Esophagus (tissue), 2 donors: ENCODE results near the gene ADAMTS12. TPM values are rescaled to one million over a fixed set of nuclear protein-coding genes. Genes with fewer than 3 reads are reported as not detected.

ENCODE experiments used
- H3K27ac ChIP-seq, 2 donors: one replicate each; pipeline ENCODE4 v1.5.1; 2013; ENCODE audit warnings: low read depth in 2 of 2, mild to moderate bottlenecking in 2 of 2, inconsistent platforms in 1 of 2, low read length in 1 of 2, moderate library complexity in 1 of 2
- H3K27me3 ChIP-seq, 2 donors: one replicate each; pipeline ENCODE4 v1.6.1; 2013; ENCODE audit warnings: low read length in 2 of 2, control low read depth in 1 of 2, mild to moderate bottlenecking in 1 of 2; ENCODE audit not compliant: insufficient read depth in 2 of 2, control insufficient read depth in 1 of 2
- H3K36me3 ChIP-seq, 2 donors: one replicate each; pipeline ENCODE4 v1.6.1; 2013; ENCODE audit warnings: low read length in 1 of 2; ENCODE audit not compliant: control insufficient read depth in 2 of 2, insufficient read depth in 2 of 2
- H3K4me1 ChIP-seq, 2 donors: one replicate each; pipeline ENCODE4 v1.6.1; 2013; ENCODE audit warnings: low read length in 1 of 2; ENCODE audit not compliant: control insufficient read depth in 2 of 2, insufficient read depth in 2 of 2
- H3K4me3 ChIP-seq, 2 donors: one replicate each; pipeline ENCODE4 v1.5.1; 2013; ENCODE audit warnings: low read length in 2 of 2, mild to moderate bottlenecking in 2 of 2, low read depth in 1 of 2, moderate library complexity in 1 of 2
- H3K9me3 ChIP-seq, 2 donors: one replicate each; pipeline ENCODE4 v1.6.1; 2013; ENCODE audit warnings: mild to moderate bottlenecking in 2 of 2, low read depth in 1 of 2, low read length in 1 of 2, moderate library complexity in 1 of 2; ENCODE audit not compliant: control insufficient read depth in 2 of 2, insufficient read depth in 1 of 2
- WGBS, 2 donors: extraction: QIAGEN DNeasy Blood & Tissue Kit; methylation state at CpG; one replicate each; pipeline ENCODE4 v1.1.7; 2013; 5-methylcytosine and 5-hydroxymethylcytosine counted together
- polyA plus RNA-seq, 2 donors: library from polyadenylated mRNA; stranded (reverse); fragments of 200-250 nt; gene quantifications; one replicate each; pipeline ENCODE4 v1.2.3, GENCODE V29; 2013
- donor health status: healthy with polysubstance abuse.
- donor health status: Bipolar disorder and iron deficiency.

ADAMTS12 gene
- polyA plus RNA-seq, 2 donors = 0.06 to 0.20 TPM

DNA sequence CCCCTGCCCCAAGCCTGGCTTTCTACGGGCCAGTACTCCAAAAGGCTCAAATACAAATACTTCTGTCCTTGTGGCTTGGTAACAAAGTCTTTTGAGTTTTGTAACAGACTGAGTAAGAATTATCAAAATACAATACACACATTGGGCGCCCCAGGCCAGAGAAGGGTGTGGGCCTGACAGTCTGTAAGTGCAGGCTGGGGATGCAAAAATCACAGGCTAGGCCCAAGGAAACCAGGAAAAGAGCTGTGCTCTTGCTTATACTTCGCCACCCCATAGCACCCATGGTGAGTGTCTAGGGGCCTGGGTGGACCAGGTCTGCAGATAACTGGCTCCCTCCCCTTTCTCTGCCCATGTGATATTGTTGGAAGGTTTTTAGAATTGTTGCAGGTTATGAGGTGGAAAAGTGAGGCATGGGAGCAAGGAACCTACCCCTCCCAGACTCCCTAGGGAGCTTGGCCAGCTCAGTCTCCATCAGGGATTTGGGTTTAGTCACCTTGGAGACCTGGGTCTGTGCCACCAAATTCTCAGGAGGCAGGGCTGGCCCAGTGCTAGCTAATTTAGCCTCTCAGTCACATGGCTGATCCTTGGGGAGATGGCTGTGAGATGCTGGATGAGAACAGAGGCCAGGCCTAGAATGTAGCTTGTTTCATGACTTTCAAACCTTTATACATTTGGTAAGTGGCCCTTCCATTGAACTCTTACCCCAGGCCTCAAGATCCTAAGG is 378.2 kb downstream of the ADAMTS12 start:
- 65 to 81% methylated on average over 3 of the region's 3 CpGs for WGBS, 2 donors
- Histone ChIP-seq H3K27ac (no peak overlapping the region), H3K4me1 (no peaks in the 10 kb centered on the region), H3K9me3 (no peaks in the 10 kb centered on the region), H3K4me3 (no peak overlapping the region), H3K36me3 (no peaks in the 10 kb centered on the region), H3K27me3 (no peaks in the 10 kb centered on the region)

DNA sequence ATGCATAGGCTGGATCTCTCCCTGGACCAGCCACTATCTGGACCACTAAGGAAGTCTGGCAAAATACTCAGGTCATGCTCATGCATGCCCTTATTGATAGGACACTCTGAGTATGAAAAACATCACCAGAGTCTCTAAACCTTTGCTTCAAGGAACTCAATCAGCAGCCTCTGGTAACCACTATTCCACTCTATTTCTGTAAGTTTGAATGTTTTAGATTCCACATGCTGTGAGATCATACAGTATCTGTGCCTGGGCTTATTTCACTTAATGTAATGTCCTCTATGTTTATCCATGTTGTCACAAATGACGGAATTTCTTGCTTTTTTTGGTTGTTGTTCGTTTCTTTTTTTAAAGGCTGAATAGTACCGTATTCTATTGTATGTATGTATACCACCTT is 382.8 kb downstream of the ADAMTS12 start:
- H3K27ac ChIP-seq = no peak overlapping the region
- no peaks in the 10 kb centered on the region for H3K4me1 ChIP-seq
- H3K4me3 ChIP-seq = no peak overlapping the region
- H3K9me3 ChIP-seq = no peaks in the 10 kb centered on the region
- H3K27me3 ChIP-seq = no peaks in the 10 kb centered on the region
- H3K36me3 ChIP-seq = no peaks in the 10 kb centered on the region
- WGBS, 2 donors = 77 to 86% methylated on average over 3 of the region's 3 CpGs

DNA sequence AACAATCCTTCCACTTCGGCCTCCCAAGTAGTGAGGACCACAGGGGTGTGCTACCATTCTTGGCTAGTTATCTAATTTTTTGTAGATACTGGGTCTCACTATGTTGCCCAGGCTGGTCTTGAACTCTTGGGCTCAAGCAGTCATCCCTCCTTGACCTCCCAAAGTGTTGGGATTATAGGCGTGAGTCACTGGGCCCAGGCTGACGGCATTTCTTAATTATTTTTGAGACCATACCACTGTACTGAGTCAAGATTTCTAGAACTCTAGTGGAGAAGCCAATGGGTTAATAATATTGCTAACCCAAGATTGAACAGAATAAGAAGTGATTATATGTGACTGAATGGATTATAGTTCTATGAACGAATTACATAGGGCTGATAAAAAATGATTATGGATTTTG is 384.4 kb downstream of the ADAMTS12 start:
- H3K9me3 ChIP-seq = no peaks in the 10 kb centered on the region
- 81 to 86% methylated on average over 4 of the region's 4 CpGs for WGBS, 2 donors

DNA sequence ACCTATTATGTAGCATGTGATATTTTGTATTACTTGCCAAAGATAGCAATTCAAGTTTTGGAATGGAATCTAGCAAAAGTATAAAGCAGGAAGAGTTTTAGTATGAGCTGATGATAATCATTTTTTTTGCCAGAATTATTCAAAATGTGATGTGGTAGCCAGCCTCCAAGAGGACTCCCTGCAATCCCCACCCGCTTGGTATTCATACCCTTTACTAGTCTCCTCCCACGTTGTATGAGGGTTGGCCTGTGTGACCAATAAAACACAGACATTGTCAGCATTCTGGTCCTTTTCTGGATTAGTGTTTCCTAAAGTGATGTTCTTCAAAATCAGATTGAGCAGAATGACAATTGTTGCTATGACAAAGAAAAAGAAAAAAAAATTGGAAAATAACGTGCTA is 387.2 kb downstream of the ADAMTS12 start:
- no peaks in the 10 kb centered on the region for H3K9me3 ChIP-seq
- H3K27ac ChIP-seq = no peak overlapping the region
- no peaks in the 10 kb centered on the region for H3K27me3 ChIP-seq
- no peaks in the 10 kb centered on the region for H3K4me1 ChIP-seq
- no peaks in the 10 kb centered on the region for H3K36me3 ChIP-seq
- 75 to 88% methylated on average over 3 of the region's 3 CpGs for WGBS, 2 donors
- H3K4me3 ChIP-seq = no peak overlapping the region

More for the DNA sequence above, 384.4 kb downstream of the ADAMTS12 start:
- H3K27me3 ChIP-seq = no peaks in the 10 kb centered on the region
- H3K4me3 ChIP-seq = no peak overlapping the region
- no peaks in the 10 kb centered on the region for H3K4me1 ChIP-seq
- no peaks in the 10 kb centered on the region for H3K36me3 ChIP-seq
- H3K27ac ChIP-seq = no peak overlapping the region

DNA sequence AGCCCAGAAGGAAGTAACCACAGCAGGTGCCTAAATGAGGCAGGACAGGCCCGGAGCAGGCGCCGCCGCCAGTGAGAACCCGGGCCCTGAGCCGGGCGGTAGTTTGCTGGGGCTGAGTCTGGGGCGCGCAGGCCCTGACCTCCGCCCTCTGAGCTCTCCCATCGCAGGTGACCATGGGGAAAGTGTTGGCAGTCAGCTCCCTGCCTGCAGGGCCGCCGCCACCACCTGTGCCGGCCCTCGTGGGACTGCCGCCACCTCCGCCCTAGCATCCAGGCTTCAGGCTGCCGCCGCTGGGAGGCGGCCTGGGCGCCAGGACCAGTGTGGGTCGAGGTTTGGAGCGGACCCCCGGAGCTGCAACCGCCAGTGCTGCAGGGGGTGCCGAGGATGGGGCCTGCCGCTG is 389.9 kb downstream of the ADAMTS12 start:
- H3K4me3 ChIP-seq = no peak overlapping the region
- H3K4me1 ChIP-seq = no peaks in the 10 kb centered on the region
- WGBS, 2 donors = 92 to 94% methylated on average over 21 to 27 of the region's 27 CpGs
- H3K9me3 ChIP-seq = no peaks in the 10 kb centered on the region
- no peak overlapping the region for H3K27ac ChIP-seq
- no peaks in the 10 kb centered on the region for H3K36me3 ChIP-seq
- no peaks in the 10 kb centered on the region for H3K27me3 ChIP-seq

DNA sequence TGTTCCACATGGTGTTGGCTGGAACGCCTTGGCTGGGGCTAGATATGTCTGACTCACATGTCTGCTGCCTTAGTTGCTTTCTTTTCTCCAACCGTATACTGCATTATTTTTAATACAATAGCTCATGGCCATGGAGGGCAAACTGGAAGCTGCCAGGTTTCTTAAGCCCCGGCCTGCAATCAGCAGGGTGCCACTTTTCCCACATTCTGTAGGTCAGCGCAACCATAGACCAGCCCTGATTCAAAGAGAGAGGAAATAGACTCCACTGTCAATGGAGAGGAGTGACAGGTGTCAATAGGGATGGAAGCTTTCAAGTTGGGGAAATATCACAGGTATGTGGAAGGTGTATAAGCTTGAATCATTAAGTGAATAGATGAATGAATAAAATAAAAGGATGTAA is 390.5 kb downstream of the ADAMTS12 start:
- no peaks in the 10 kb centered on the region for H3K27me3 ChIP-seq
- no peaks in the 10 kb centered on the region for H3K36me3 ChIP-seq
- no peaks in the 10 kb centered on the region for H3K9me3 ChIP-seq
- 90 to 94% methylated on average over 4 of the region's 4 CpGs for WGBS, 2 donors
- no peak overlapping the region for H3K27ac ChIP-seq
- H3K4me1 ChIP-seq = no peaks in the 10 kb centered on the region
- no peak overlapping the region for H3K4me3 ChIP-seq

DNA sequence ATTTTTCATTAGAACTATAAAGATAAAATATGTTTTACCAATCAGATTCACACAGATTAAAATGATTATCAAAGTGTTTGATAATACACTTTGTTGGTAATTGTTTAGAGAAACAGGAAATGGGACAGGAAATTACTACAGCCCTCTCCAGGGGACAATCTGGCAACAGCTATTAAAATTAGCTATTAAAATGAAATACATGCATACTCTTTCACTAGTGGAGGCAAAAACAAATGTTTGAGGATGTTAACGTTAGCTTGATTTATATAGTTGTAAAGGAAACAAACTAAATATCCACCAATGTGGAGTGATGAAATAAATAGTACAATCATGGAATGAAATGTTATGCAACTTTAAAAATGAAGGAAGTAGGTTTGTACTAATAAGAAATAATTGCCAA is 397.3 kb downstream of the ADAMTS12 start:
- Histone ChIP-seq H3K9me3 (no peaks in the 10 kb centered on the region), H3K4me3 (no peak overlapping the region), H3K27me3 (no peaks in the 10 kb centered on the region), H3K4me1 (no peaks in the 10 kb centered on the region), H3K27ac (no peak overlapping the region), H3K36me3 (no peaks in the 10 kb centered on the region)
- WGBS, 2 donors = 32 to 48% methylated on average over 1 of the region's 1 CpG

DNA sequence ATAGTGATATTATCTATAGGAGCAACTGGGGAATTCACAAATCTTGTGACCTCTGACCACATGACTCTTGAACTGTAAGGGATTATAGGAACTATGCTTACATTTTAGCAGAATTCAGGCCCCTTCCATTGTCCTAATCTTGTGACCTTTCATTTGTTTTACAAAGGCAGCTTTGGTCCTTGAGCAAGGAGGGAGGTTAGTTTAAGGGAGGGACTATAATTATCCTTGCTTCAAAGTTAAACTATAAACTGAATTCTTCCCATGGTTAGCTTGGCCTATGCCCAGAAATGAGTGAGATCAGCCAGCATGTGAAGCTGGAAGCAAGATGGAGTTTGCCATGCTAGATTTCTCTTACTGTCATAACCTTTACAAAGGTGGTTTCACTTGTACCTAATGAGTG is 399.8 kb downstream of the ADAMTS12 start:
- H3K9me3 ChIP-seq = no peaks in the 10 kb centered on the region
- no peaks in the 10 kb centered on the region for H3K27me3 ChIP-seq
- no peak overlapping the region for H3K4me3 ChIP-seq

DNA sequence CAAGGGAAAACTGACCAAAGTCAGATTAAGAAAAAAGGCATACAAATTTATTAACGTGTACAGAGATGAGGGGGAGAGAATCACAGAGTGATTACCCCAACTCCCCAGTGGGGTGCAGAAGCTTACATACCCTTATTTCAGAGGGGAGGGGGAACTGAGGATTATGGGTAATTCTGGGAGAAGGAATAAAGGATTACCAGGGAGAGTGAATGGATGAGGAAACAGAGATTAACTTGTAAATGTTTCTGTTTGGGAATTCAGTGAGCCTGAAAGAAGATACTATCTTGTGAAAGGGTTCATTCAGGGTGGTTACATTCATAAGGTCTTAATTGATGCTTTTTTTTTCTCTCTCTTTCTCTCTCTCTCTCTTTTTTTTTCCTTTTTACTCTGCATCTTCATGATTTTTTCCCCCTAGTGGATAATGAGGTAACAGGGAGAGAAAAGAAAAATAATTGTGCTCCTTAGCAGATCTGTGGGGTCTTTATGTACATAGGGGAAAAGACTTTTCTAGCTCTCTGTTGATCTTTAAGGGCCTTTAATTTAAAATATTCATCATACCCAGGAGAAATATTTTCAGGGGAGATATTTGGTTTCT is 401.6 kb downstream of the ADAMTS12 start:
- WGBS, 2 donors = 86 to 89% methylated on average over 1 of the region's 1 CpG

More for the DNA sequence above, 399.8 kb downstream of the ADAMTS12 start:
- Histone ChIP-seq H3K4me1 (no peaks in the 10 kb centered on the region), H3K27ac (no peak overlapping the region), H3K36me3 (no peaks in the 10 kb centered on the region)

DNA sequence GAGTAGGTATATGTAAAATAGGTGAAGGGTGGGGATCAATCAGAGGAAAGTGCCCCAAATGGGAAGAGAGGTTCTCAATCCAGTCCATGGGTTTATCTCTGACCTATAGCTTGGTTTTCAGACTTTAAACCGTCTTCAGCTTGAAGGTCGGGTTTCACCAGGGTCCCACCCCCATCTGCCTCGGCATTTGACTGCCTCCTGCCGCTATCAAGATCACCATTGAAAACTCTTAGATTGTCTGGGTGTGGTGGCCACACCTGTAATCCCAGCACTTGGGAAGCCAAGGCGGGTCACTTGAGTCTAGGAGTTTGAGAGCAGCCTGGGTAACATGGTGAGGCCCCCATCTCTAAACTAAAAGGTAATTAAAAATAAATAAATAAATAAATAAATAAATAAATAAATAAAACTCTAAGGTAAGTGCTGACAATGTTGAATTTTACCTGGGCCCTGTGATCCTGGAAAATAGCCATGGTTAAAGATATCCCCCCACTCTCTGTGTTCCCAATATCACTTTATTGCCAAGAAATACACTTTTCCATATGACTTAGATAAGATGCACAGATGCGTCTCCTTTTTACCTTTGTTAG is 402.2 kb downstream of the ADAMTS12 start:
- H3K27me3 ChIP-seq = no peaks in the 10 kb centered on the region

More for the DNA sequence above, 401.6 kb downstream of the ADAMTS12 start:
- Histone ChIP-seq H3K27me3 (no peaks in the 10 kb centered on the region), H3K9me3 (no peaks in the 10 kb centered on the region), H3K4me1 (no peaks in the 10 kb centered on the region), H3K27ac (no peak overlapping the region), H3K36me3 (no peaks in the 10 kb centered on the region), H3K4me3 (no peak overlapping the region)

More for the DNA sequence above, 402.2 kb downstream of the ADAMTS12 start:
- H3K9me3 ChIP-seq = no peaks in the 10 kb centered on the region
- no peaks in the 10 kb centered on the region for H3K4me1 ChIP-seq
- no peak overlapping the region for H3K4me3 ChIP-seq
- WGBS, 2 donors = 87 to 93% methylated on average over 6 of the region's 6 CpGs
- no peaks in the 10 kb centered on the region for H3K36me3 ChIP-seq
- H3K27ac ChIP-seq = no peak overlapping the region
